Pons (tissue), 1 donor: ENCODE results near the gene AVPI1.

Source experiments
- DNase-seq: peaks from one replicate; pipeline ENCODE4 v3.0.0-alpha.2; 2016; ENCODE audit warnings: low spot score

The AVPI1 gene

GRCh38 chr10:97686962-97687784 is at the start of gene AVPI1:
Gene AVPI1, minus strand, starts transcription at chr10:97687241. Its CDS starts 7,336 bp downstream, at chr10:97679905.
- peak; percentile 94 for DNase-seq

- DNase-seq: no peak
These were observed 49.4 kb upstream of the AVPI1 start for GRCh38 chr10:97736403-97736901.

- DNase-seq: no peak
These were observed 47.0 kb upstream of the AVPI1 start for GRCh38 chr10:97734021-97734420.

GRCh38 chr10:97733256-97733655 is 46.2 kb upstream of the AVPI1 start:
- DNase-seq: no peak

GRCh38 chr10:97732052-97732359 is 45.0 kb upstream of the AVPI1 start:
- no peak for DNase-seq

- peak; percentile 91 for DNase-seq
These were observed 44.5 kb upstream of the AVPI1 start for GRCh38 chr10:97731346-97732051.

- no peak for DNase-seq
These were observed 42.0 kb upstream of the AVPI1 start for GRCh38 chr10:97729014-97729413.

- DNase-seq: peak; percentile 55
These were observed 39.7 kb upstream of the AVPI1 start for GRCh38 chr10:97726636-97727178.

GRCh38 chr10:97724341-97724941 is 37.4 kb upstream of the AVPI1 start:
- DNase-seq: no peak

- DNase-seq: no peak
These were observed 36.0 kb upstream of the AVPI1 start for GRCh38 chr10:97723001-97723400.

- no peak for DNase-seq
These were observed 35.1 kb upstream of the AVPI1 start for GRCh38 chr10:97721871-97722780.

- DNase-seq: no peak
These were observed 32.6 kb upstream of the AVPI1 start for GRCh38 chr10:97719602-97720001.

GRCh38 chr10:97718659-97719142 is 31.7 kb upstream of the AVPI1 start:
- peak; percentile 44 for DNase-seq

- peak; percentile 96 for DNase-seq
These were observed 31.1 kb upstream of the AVPI1 start for GRCh38 chr10:97718178-97718577.

GRCh38 chr10:97717627-97718026 is 30.6 kb upstream of the AVPI1 start:
- DNase-seq: no peak

GRCh38 chr10:97715259-97715874 is 28.3 kb upstream of the AVPI1 start:
- no peak for DNase-seq

GRCh38 chr10:97714401-97715258 is 27.6 kb upstream of the AVPI1 start:
- DNase-seq: no peak

GRCh38 chr10:97713826-97714400 is 26.9 kb upstream of the AVPI1 start:
- DNase-seq: peak; percentile 72

GRCh38 chr10:97713339-97713825 is 26.3 kb upstream of the AVPI1 start, which contains the start of gene MARVELD1:
Gene MARVELD1, plus strand, starts transcription at chr10:97713730. Its CDS starts 147 bp downstream, at chr10:97713877.
- no peak for DNase-seq
